ENCODE data around the gene BPIFA2. TPM values are rescaled to one million over a fixed set of nuclear protein-coding genes. Genes with fewer than 3 reads are reported as not detected.

The BPIFA2 gene
- total RNA-seq, 1 donor from 2014 or later = not detected

GRCh38 chr20:33133373-33133941 is 34.5 kb upstream of the BPIFA2 start:
- no peak for DNase-seq
- H3K4me1 ChIP-seq = no peaks in the 10 kb centered on the region
- no peak overlapping the region for H3K4me3 ChIP-seq
- no peak overlapping the region for H3K27ac ChIP-seq (replicated peaks)
- no peaks in the 10 kb centered on the region for H3K36me3 ChIP-seq
- peaks cover 40% of the 10 kb centered on the region for H3K27me3 ChIP-seq (ENCODE audit: low read depth)
- TF ChIP-seq CTCF (IDR thresholded peaks at IDR 0.05; ENCODE audit: borderline replicate concordance) = no peak
- intact Hi-C loops (cut with micrococcal nuclease) = no loop called here
- H3K9me3 ChIP-seq (replicated peaks) = peaks cover 3% of the 10 kb centered on the region

- no peak for DNase-seq
These were observed 30.8 kb upstream of the BPIFA2 start for GRCh38 chr20:33137195-33137594.

GRCh38 chr20:33139467-33139866 is 28.5 kb upstream of the BPIFA2 start:
- Histone ChIP-seq H3K4me3 (no peak overlapping the region), H3K9me3 (replicated peaks) (peaks cover 17% of the 10 kb centered on the region), H3K36me3 (no peaks in the 10 kb centered on the region), H3K27ac (replicated peaks) (no peak overlapping the region), H3K27me3 (ENCODE audit: low read depth) (peaks cover 29% of the 10 kb centered on the region), H3K4me1 (no peaks in the 10 kb centered on the region)
- TF ChIP-seq CTCF (IDR thresholded peaks at IDR 0.05; ENCODE audit: borderline replicate concordance) = no peak
- intact Hi-C loops (cut with micrococcal nuclease) = no loop called here
- no peak for DNase-seq

More at GRCh38 chr20:33137195-33137594, 30.8 kb upstream of the BPIFA2 start:
- Histone ChIP-seq H3K4me1 (no peaks in the 10 kb centered on the region), H3K9me3 (replicated peaks) (peaks cover 3% of the 10 kb centered on the region), H3K36me3 (no peaks in the 10 kb centered on the region), H3K4me3 (no peak overlapping the region), H3K27me3 (ENCODE audit: low read depth) (peaks cover 52% of the 10 kb centered on the region), H3K27ac (replicated peaks) (no peak overlapping the region)
- intact Hi-C loops (cut with micrococcal nuclease) = no loop called here
- TF ChIP-seq CTCF (IDR thresholded peaks at IDR 0.05; ENCODE audit: borderline replicate concordance) = no peak

DNA sequence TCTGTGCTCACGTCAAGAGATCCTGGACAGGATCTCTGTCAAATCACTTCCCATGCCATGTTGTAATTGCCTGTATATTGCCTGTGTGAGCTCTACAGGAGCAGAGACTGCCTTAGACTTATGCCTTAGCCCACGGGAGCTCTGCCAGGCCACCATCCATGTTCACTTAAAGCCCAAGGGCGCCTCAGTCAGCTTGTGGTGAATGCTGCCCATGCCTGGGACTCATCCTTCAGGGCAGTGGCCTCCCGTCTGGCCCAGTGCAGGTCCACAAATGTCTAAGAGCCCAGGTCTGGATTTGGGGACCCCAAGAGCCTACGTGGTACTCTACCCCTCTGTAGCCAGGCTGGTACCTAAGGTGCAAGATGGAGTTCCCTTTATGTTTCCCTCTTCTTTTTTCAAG is 22.4 kb upstream of the BPIFA2 start:
- Histone ChIP-seq H3K36me3 (no peaks in the 10 kb centered on the region), H3K27ac (replicated peaks) (no peak overlapping the region), H3K4me1 (no peaks in the 10 kb centered on the region), H3K27me3 (ENCODE audit: low read depth) (peaks cover 31% of the 10 kb centered on the region), H3K9me3 (replicated peaks) (peaks cover 14% of the 10 kb centered on the region), H3K4me3 (no peak overlapping the region)
- intact Hi-C loops (cut with micrococcal nuclease) = no loop called here
- TF ChIP-seq CTCF (IDR thresholded peaks at IDR 0.05; ENCODE audit: borderline replicate concordance) = no peak
- no peak for DNase-seq

- Histone ChIP-seq H3K27ac (replicated peaks) (no peak overlapping the region), H3K27me3 (ENCODE audit: low read depth) (peaks cover 42% of the 10 kb centered on the region), H3K4me1 (no peaks in the 10 kb centered on the region), H3K9me3 (replicated peaks) (peaks cover 14% of the 10 kb centered on the region), H3K4me3 (no peak overlapping the region), H3K36me3 (no peaks in the 10 kb centered on the region)
- intact Hi-C loops (cut with micrococcal nuclease) = no loop called here
- TF ChIP-seq CTCF (IDR thresholded peaks at IDR 0.05; ENCODE audit: borderline replicate concordance) = no peak
- no peak for DNase-seq
These were observed 20.7 kb upstream of the BPIFA2 start for GRCh38 chr20:33147299-33147698.
